Stimulated activated CD8-positive, alpha-beta memory T cell treated with anti-CD3 and anti-CD28 coated beads, Interleukin-15, amount 100 ng/mL, for 1 hour (primary cell): Measurements from ENCODE around the gene MAD2L2.

Experiments used
- DNase-seq: peaks from one replicate; pipeline ENCODE4 v3.0.0-alpha.2; 2020; ENCODE audit warnings: low read depth

Gene MAD2L2

GRCh38 chr1:11653101-11653860 is 27.7 kb downstream of the MAD2L2 start:
- no peak for DNase-seq

GRCh38 chr1:11652203-11652780 is 28.7 kb downstream of the MAD2L2 start:
- DNase-seq = no peak

DNA sequence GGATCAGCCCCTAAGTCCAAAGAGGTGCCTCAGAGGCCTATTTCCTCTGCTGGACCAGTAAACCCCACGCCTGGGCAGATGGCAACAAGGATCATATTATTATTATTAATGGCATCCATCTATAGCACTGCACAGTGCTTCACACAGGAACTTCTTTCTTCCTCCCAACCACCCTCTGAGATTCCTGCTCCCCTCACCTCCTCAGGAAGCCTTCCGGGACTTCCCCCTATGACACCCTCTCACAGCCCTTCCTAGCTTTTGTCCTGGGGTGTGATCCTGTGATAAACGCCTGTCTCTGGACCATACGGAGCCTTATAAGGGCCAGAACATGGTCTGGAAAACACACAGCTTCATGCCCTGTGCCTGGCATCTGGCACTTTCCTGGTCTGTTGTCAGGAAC is 29.9 kb downstream of the MAD2L2 start:
- no peak for DNase-seq

DNA sequence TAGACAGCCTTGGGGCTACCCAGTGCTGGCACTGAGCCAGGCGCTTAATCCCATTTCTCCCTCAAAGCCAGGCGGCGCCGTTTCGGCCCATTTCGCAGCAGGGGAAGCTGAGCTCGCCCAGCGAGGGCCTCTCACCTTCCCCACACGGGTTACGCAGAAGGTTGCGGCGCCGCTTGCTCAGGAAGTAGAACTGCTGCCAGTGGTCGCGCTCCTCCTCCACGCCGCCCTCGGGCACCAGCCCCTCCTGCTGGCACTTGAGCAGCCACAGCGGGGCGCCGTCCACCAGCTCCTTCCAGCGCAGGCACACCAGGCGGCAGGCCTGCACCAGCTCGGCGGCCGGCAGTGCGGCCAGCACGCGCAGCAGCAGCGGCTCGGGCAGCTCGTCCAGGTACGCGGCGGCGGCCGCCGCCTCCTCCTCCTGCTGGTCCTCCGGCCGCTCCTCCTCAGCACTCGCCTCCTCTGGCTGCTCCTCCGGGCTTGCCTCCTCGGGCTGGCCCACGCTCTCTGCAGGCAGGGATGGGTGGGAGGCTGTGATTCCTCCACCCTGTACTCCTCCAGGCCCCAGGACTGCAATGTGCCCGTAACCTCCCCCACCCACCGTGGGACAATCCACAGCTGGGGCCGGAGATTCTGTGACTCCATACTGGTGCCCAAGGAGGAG is 30.5 kb downstream of the MAD2L2 start:
- peak; percentile 54 for DNase-seq

DNA sequence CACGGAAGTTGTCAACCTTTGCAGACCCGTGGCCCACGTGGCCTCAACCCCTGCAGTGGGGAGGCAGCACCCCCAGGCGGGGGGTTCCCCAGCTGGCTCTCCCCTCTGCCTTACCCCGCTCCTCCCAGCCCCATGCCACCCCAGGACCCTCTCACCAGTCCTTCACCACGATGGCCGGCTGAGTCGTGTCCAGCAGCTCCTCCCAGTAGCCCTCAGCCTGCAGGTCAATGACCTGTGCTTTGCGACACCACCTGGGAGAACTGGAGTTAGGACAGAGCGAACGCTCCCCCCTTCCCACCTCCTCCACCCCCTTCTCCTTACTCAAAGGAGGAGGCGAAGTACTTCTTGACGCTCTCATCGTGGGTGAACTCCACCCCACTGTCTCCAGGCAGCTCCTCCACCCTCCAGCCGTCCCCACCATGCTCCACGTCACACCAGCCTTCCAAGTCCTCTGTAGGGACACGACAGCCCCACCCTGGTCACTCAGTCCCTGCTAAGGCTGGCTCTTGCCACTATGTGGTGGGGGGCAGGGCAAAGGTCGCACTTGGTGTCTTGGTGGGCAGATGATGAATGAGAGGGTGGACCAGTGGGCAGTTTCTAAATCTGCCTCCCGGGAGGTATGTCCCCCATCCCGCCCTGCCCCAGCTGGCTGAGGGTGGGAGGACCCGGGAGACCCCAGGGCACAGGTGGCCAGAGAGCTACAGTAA is 31.2 kb downstream of the MAD2L2 start:
- DNase-seq = no peak

DNA sequence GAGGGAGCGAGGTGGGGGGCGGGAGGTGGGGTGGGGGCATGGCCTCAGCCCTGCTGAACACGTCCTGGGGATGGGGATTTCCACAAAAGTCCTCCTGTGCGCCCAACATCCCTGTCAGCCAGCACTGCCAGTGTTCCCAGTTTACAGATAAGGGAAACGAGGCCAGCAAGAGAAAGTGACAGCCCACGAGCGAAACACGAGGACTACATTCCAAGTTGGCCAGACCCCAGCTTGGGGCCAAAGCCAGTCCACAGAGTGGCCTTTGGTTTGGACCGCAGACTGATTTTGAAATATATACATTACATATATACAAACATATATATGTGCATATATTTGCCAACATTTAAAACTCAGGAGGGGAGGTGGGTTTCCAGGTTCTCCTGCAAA is 31.7 kb downstream of the MAD2L2 start:
- no peak for DNase-seq

DNA sequence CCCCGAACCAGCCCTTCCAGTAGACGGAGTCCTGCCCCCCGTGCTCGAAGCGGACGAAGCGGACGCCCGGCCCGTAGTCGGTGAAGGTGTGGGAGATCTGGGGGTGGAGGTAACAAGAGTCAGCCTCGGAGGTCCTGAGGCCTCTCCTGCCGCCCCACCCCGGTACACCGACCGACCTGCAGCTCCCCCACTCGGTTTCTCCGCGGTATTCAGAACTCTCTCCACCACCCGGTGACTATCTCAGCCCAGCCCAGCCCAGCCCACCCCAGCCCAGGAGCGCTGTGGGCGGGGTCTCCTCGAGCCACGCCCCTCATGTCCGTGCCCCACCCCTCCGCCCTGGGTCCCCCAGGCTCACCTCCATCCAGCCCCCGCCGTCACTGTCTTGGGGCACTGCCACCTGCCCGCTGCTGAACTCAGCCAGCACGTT is 32.2 kb downstream of the MAD2L2 start:
- DNase-seq = no peak

DNA sequence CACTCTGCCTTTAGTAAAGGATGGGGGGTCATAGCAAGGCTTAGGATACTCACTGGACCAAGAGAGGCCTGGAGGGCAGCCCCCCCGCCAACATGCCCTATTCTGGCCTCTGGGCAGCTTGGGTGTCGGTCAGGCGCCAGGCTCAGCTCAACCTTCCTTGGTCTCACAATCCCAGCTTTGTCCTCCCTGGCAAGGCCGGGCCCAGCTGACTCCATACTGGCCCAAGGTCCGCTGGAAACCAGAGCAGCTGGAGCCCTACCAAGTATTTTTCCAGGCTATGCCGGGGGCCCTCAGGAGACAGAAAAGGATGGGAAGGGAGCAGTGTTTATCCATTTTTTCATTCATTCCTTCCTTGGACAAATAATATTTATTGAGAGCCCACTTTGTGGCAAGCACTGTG is 32.9 kb downstream of the MAD2L2 start:
- no peak for DNase-seq

- no peak for DNase-seq
Measured at GRCh38 chr1:11647333-11647732, 33.6 kb downstream of the MAD2L2 start.

DNA sequence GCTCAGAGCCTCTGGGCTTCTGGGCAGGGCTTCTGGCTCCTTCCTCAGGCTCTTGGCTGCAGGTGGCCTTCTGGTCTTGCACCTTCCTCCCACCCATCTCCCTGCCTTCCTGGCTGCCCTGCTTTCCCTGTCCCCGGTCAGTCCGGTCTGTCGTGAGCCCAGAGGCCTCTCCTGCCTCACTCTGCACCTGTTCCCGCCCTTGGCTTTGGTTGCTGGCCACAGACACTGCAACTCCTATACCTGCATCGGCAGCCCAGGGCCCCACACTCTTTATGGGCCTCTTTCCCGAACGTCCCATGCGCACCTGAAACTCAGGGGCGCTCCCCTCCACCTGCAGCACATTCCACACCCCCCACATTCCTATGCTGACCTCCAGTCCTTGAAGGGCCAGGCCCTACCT is 34.6 kb downstream of the MAD2L2 start:
- DNase-seq = no peak

- DNase-seq = peak; percentile 72
Measured at GRCh38 chr1:11645670-11646265, 35.2 kb downstream of the MAD2L2 start.

- no peak for DNase-seq
Measured at GRCh38 chr1:11645270-11645669, 35.7 kb downstream of the MAD2L2 start.

DNA sequence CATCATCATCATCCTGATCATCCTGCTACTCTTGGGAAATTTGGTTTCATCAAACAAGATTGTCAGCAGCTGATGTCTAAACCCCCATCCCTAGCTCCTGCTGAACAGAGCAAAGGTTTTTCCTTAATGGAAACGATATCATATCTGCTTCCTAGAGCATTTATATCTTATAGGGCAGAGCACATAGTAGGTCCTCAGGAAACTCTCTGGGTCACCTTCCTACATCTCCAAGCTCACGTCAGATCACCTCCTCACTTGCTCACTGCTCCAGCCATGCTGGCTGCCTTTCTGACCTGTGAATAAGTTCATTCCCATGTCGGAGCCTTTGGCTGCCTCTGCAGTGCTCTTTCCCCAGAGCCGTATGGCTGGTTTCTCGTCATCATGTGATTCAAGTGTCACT is 37.2 kb downstream of the MAD2L2 start:
- DNase-seq = no peak

DNA sequence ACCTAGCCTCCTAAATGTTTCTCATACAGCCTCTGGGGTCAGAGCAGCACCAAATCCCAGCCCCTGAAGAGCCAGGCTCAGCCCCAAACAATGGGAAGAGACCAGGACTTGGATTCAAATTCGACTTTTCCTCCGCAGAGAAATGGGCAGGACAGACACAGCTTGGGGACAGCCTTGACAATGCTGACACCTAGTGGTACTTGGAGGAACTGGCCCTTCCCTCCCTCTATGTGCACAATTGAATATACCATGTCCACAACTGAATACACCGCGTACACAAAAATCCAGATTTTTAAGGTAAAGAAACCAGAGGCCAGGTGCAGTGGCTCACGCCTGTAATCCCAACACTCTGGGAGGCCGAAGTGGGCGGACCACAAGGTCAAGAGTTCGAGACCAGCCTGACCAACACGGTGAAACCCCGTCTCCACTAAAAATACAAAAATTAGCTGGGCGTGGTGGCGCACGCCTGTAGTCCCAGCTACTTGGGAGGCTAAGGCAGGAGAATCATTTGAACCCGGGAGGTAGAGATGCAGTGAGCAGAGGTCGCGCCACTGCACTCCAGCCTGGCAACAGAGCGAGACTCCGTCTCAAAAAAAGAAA is 38.4 kb downstream of the MAD2L2 start:
- peak; percentile 55 for DNase-seq

- no peak for DNase-seq
Measured at GRCh38 chr1:11641776-11642305, 39.1 kb downstream of the MAD2L2 start.

DNA sequence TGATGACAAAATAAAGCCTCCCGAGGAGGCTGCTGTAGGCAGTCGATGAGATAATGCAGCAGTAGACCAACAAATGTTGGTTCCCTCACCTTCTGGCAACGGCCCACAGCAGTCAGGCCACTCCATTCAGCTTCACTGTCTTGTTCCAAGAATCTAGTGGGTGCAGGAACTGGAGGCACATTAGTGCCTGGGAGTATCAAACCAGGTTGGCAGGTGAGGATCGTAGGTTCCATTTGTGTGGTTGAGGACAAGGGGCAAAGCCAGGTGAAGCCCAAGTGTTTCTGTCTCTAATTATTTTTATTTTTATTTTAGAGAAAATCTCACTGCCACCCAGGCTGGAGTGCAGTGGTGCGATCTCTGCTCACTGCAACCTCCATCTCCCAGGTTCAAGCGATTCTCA is 40.0 kb downstream of the MAD2L2 start:
- DNase-seq = no peak

- DNase-seq = no peak
Measured at GRCh38 chr1:11640101-11640500, 40.8 kb downstream of the MAD2L2 start.

- DNase-seq = no peak
Measured at GRCh38 chr1:11639372-11639771, 41.6 kb downstream of the MAD2L2 start.

GRCh38 chr1:11638121-11638520 is 42.8 kb downstream of the MAD2L2 start:
- no peak for DNase-seq

- DNase-seq = no peak
Measured at GRCh38 chr1:11634365-11635192, 46.4 kb downstream of the MAD2L2 start.
